GM19240 (cell line): ENCODE data around the gene THAP6.
"Not testable (repeated sequence)": the region's sequence is repeated elsewhere in the genome, so short reads cannot be mapped to it uniquely, and the experiment has no call there.

Source experiments
- DNase-seq: peaks from one replicate; pipeline ENCODE4 v3.0.0; 2011; ENCODE audit warnings: low spot score; ENCODE audit not compliant: insufficient read length

The THAP6 gene, protein sequence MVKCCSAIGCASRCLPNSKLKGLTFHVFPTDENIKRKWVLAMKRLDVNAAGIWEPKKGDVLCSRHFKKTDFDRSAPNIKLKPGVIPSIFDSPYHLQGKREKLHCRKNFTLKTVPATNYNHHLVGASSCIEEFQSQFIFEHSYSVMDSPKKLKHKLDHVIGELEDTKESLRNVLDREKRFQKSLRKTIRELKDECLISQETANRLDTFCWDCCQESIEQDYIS

GRCh38 chr4:75514131-75514948, at the start of gene THAP6, which contains the start of gene RCHY1:
TSS of gene THAP6 (plus strand) at chr4:75514473. CDS start at chr4:75515453, 980 bp downstream.
TSS of gene RCHY1 (minus strand) at chr4:75514403. CDS start at chr4:75514286, 117 bp downstream.
- peak; percentile 25 for DNase-seq

GRCh38 chr4:75469896-75470295, 44.4 kb upstream of the THAP6 start:
- no peak for DNase-seq

GRCh38 chr4:75470738-75471137, 43.5 kb upstream of the THAP6 start:
- no peak for DNase-seq

- DNase-seq, result no peak
These were observed 37.1 kb upstream of the THAP6 start for GRCh38 chr4:75477201-75477600.

GRCh38 chr4:75484190-75484589, 30.1 kb upstream of the THAP6 start:
- no peak for DNase-seq

DNA sequence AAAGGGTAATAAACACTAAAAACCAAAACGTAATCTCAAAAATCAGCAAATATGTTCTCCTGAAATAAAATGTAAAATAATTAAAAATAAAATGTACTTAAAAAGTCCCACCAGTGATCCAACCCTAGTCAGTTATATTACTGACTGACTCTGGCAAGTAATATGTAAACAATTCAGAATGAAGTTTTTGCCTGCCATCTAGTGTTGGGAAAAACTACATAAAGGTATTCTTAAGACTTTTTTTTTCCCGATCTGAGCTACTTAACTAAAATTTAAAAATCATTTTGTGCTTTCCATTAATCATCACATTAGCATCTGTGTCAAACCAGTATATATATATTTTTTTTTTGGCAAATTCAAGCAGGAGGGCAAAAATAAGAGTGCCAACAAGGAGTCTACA, 24.1 kb upstream of the THAP6 start:
- DNase-seq, result no peak

- DNase-seq, result no peak
These were observed 19.7 kb upstream of the THAP6 start for GRCh38 chr4:75494563-75494962.

DNA sequence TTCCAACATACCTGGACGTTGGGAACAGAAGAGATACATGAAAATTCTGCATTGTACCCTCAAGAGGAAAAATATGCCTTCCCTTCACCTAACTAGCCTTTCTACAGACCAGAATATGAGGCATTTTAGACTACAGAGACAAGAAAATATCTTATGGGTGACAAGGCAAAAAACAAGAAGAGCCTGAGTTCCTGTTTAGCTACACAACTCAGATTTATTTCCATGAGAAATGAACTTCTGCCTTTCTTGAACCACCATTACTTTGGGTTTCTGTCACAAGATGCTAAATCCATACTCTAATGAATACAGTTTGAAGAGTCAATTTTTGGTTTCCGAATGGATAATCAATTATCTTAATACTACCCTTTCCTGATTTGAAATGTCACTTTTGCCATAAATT, 18.8 kb upstream of the THAP6 start:
- no peak for DNase-seq

GRCh38 chr4:75496406-75496805, 17.9 kb upstream of the THAP6 start:
- no peak for DNase-seq

GRCh38 chr4:75497133-75497532, 17.1 kb upstream of the THAP6 start:
- no peak for DNase-seq

GRCh38 chr4:75498041-75498440, 16.2 kb upstream of the THAP6 start:
- no peak for DNase-seq

GRCh38 chr4:75499900-75500299, 14.4 kb upstream of the THAP6 start:
- DNase-seq, result no peak

GRCh38 chr4:75502671-75503070, 11.6 kb upstream of the THAP6 start:
- no peak for DNase-seq

- no peak for DNase-seq
These were observed 8.6 kb upstream of the THAP6 start for GRCh38 chr4:75505630-75506029.

- DNase-seq, result not testable (repeated sequence)
These were observed 4.7 kb upstream of the THAP6 start for GRCh38 chr4:75509592-75509991.

GRCh38 chr4:75511841-75512240, 2.4 kb upstream of the THAP6 start:
- no peak for DNase-seq

- DNase-seq, result no peak
These were observed 1.7 kb upstream of the THAP6 start for GRCh38 chr4:75512386-75513211.

DNA sequence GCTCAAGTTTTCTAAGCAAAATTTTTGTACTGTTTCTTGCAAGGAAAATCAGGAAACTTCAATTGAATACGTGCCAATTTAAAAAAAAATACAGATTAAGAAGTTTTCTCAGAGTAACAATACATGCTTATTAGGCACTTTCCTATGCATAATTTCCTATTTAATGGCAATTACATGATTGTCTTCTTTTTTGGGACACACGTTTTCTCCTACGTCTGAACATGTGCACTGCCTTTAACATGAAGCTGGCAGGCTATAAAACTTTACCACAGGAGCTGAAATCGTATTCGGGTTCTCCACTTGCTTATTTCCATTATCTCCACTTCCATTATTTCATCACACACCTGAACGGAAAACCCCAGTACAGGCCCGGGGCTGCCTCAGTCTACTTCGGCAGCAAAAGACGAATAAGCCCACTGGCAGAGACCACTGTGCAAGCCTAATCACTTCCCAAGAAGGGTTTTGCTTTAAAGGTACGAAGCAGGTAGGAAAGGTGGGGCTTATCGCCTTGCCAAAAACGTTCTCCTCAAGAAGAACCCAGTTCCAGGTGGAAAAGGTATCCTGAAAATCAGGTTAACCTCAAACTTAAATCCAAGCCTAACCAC, 645 bp upstream of the THAP6 start:
- no peak for DNase-seq

GRCh38 chr4:75514949-75515612, 808 bp downstream of the THAP6 start:
- no peak for DNase-seq

DNA sequence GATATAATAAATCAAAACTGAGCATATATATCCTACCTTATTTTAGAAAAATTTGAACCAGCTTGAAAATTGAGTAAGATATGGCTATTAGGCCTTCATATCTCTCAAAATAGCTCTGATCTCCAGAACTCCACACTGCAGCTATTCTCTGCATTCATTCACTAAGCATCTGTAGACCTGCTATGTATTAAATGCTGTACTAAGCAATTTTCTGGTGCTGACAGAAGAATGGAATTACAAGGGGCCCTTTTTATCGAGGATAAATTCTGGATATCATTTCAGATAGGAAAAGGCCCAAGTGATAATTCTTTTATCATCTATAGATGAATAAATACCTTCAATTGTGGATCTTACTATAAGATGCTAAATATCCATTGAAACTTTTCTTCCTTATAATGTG, 1.9 kb downstream of the THAP6 start:
- DNase-seq, result no peak

DNA sequence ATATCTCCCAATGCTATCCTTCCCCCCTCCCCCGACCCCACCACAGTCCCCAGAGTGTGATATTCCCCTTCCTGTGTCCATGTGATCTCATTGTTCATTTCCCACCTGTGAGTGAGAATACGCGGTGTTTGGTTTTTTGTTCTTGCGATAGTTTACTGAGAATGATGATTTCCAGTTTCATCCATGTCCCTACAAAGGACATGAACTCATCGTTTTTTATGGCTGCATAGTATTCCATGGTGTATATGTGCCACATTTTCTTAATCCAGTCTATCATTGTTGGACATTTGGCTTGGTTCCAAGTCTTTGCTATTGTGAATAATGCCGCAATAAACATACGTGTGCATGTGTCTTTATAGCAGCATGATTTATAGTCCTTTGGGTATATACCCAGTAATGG, 5.2 kb downstream of the THAP6 start:
- DNase-seq, result not testable (repeated sequence)
